ENCODE results near the gene ATF3. TPM values are rescaled to one million over a fixed set of nuclear protein-coding genes. Genes with fewer than 3 reads are reported as not detected.

ATF3 gene
- total and polyA plus RNA-seq, 4 donors: 1.1 to 8.8 (median 5.5) TPM

DNA sequence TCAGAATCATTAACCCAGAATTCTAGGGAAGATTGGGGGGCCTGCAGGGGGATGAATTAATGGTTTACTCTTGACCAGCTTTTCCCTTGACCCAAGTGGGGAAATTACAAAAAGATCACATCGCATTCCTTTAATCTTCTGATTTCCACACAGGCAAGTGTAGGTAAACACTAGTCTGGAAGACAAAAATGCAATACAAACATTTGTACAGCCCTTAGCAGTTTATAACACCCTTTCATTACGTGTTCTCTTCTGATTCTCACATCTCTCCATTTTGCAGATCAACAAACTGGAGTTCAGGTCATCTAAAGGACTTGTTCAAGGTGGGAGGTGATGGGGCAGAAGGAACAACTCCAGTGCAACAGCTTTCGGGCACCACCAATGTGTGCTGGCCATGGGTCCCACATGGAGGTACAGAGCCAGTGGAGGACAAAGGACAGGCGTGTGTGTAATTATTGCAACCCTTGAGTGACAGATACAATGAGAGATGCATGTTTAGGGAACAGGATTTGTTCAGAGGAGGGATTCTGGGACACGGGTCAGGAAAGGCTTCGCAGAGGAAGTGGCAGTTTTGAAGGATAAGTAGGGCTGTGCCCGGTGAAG lies 20.4 kb downstream of the ATF3 start:
- H3K9me3 ChIP-seq (ENCODE audit: control insufficient read depth in 4 of 4, low read length in 3 of 4): no peaks in the 10 kb centered on the region
- TF ChIP-seq ZBTB33 (IDR thresholded peaks at IDR 0.05) (peak; percentile 23), NR2F2 (IDR thresholded peaks at IDR 0.05) (peak; percentile 27), FOXA1 (IDR thresholded peaks at IDR 0.05) (peak; percentile 69), EGR1 (IDR thresholded peaks at IDR 0.05; ENCODE audit: low read depth in 2 of 2) (no peak), YY1 (IDR thresholded peaks at IDR 0.05) (peak; percentile 55), GABPA (IDR thresholded peaks at IDR 0.05 in 1 of 2, conservative IDR thresholded peaks at IDR 0.05 in 1 of 2) (no peak), SP1 (IDR thresholded peaks at IDR 0.05) (peak; percentile 73), MAX (IDR thresholded peaks at IDR 0.05) (peak; percentile 54), RXRA (IDR thresholded peaks at IDR 0.05) (peak; percentile 53 to 71), FOXA2 (IDR thresholded peaks at IDR 0.05) (peak; percentile 83), RAD21 (IDR thresholded peaks at IDR 0.05) (peak in 1 of 2 donors; percentile 21), ATF3 (IDR thresholded peaks at IDR 0.05) (peak; percentile 39), HNF4G (IDR thresholded peaks at IDR 0.05) (no peak), HNF4A (conservative IDR thresholded peaks at IDR 0.05) (peak; percentile 35 to 57), JUND (IDR thresholded peaks at IDR 0.05) (no peak), TAF1 (conservative IDR thresholded peaks at IDR 0.05) (no peak)
- TF ChIP-seq, protein P1, sequence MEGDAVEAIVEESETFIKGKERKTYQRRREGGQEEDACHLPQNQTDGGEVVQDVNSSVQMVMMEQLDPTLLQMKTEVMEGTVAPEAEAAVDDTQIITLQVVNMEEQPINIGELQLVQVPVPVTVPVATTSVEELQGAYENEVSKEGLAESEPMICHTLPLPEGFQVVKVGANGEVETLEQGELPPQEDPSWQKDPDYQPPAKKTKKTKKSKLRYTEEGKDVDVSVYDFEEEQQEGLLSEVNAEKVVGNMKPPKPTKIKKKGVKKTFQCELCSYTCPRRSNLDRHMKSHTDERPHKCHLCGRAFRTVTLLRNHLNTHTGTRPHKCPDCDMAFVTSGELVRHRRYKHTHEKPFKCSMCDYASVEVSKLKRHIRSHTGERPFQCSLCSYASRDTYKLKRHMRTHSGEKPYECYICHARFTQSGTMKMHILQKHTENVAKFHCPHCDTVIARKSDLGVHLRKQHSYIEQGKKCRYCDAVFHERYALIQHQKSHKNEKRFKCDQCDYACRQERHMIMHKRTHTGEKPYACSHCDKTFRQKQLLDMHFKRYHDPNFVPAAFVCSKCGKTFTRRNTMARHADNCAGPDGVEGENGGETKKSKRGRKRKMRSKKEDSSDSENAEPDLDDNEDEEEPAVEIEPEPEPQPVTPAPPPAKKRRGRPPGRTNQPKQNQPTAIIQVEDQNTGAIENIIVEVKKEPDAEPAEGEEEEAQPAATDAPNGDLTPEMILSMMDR (IDR thresholded peaks at IDR 0.05; ENCODE audit: low read depth, low read length, missing input control): no peak
- TF ChIP-seq, protein P2, sequence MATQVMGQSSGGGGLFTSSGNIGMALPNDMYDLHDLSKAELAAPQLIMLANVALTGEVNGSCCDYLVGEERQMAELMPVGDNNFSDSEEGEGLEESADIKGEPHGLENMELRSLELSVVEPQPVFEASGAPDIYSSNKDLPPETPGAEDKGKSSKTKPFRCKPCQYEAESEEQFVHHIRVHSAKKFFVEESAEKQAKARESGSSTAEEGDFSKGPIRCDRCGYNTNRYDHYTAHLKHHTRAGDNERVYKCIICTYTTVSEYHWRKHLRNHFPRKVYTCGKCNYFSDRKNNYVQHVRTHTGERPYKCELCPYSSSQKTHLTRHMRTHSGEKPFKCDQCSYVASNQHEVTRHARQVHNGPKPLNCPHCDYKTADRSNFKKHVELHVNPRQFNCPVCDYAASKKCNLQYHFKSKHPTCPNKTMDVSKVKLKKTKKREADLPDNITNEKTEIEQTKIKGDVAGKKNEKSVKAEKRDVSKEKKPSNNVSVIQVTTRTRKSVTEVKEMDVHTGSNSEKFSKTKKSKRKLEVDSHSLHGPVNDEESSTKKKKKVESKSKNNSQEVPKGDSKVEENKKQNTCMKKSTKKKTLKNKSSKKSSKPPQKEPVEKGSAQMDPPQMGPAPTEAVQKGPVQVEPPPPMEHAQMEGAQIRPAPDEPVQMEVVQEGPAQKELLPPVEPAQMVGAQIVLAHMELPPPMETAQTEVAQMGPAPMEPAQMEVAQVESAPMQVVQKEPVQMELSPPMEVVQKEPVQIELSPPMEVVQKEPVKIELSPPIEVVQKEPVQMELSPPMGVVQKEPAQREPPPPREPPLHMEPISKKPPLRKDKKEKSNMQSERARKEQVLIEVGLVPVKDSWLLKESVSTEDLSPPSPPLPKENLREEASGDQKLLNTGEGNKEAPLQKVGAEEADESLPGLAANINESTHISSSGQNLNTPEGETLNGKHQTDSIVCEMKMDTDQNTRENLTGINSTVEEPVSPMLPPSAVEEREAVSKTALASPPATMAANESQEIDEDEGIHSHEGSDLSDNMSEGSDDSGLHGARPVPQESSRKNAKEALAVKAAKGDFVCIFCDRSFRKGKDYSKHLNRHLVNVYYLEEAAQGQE (IDR thresholded peaks at IDR 0.05): no peak

More for the DNA sequence above, 20.4 kb downstream of the ATF3 start:
- no peak overlapping the region for H3K27ac ChIP-seq (ENCODE audit: low read depth in 1 of 2, low read length in 2 of 2)
- H3K9ac ChIP-seq (ENCODE audit: low read depth in 1 of 2, low read length in 2 of 2): no peak overlapping the region
- H3K27me3 ChIP-seq (ENCODE audit: control insufficient read depth in 4 of 4, insufficient read depth in 4 of 4, low read length in 3 of 4): no peaks in the 10 kb centered on the region
- DNase-seq (ENCODE audit: low spot score): no peak
- no peak overlapping the region for H3K4me3 ChIP-seq (ENCODE audit: low read depth in 1 of 3, low read length in 3 of 3)
- peaks cover 3 to 22% (median 14%) of the 10 kb centered on the region in 4 donors for H3K4me1 ChIP-seq (ENCODE audit: control insufficient read depth in 4 of 4, insufficient read depth in 4 of 4, low read length in 3 of 4)
- WGBS: 52% methylated on average over 7 of the region's 7 CpGs
- no peaks in the 10 kb centered on the region for H3K36me3 ChIP-seq (ENCODE audit: control insufficient read depth in 4 of 4, insufficient read depth in 3 of 4, low read depth in 1 of 4, low read length in 3 of 4)
